ENCODE results near the gene OR9Q1.
A peak's percentile ranks its signal among the peaks of the same experiment; 100 is the strongest.

Gene OR9Q1

DNA sequence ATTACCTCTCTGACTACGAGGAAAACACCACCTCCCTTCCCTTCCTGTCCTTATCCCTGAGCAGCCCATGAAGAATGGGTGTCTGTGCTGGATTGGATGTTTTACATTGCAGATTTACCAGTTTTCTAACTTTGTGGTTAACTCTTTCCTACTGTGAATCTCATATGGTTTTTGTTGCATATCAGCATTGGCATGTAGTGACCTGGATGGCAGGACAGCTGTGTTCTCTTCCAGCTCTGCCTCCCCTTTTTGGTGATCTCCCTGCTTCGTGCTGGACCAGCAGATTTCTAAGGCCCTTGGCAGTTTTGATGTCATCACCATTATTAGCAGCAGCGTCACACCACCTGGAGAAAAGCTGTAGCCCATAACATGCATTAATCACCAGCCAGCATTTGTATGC, 33.8 kb downstream of the OR9Q1 start:
- DNase-seq (ENCODE audit: low read depth) = no peak
- TF ChIP-seq CTCF (IDR thresholded peaks at IDR 0.05; ENCODE audit: insufficient read depth, low read depth, low read length, missing control alignments) = no peak

DNA sequence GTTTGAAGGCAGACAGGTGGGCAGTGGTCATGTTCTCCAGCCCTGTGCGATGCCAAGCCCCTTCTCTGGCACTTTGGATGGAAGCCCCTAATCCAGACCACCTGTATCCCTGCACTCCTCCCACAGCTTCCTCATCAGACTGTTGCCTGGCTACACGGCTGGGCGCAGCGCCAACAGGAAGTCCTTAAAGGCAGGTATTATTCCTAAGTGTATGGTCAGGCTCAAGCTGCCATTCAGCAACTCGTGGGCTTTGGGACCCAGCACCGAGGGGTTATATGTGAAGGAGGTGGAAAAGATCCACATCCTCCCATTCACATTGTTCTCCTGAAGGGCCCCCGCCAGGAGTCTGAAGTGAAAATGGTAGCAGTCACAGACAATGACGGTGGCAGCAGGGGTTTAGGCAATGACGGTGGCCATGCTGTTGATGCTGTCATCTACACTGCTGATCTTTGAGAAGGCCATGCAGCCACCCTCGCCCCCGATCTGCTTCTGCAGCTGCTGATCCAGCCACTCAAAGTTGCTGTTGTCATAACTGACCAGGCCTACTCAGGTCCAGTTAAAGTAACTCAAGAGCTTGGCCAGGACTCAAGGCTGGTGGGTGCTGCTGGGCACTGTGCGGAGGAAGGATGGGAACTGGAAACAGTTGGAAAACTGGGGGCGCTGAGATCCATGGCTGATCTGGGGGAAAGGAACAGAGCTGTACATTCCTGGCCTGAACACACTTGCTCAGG, 34.8 kb downstream of the OR9Q1 start:
- H3K4me3 ChIP-seq (ENCODE audit: low read length) = no peak overlapping the region
- TF ChIP-seq CTCF (IDR thresholded peaks at IDR 0.05; ENCODE audit: insufficient read depth, low read depth, low read length, missing control alignments) = no peak
- peak; percentile 52 for DNase-seq (ENCODE audit: low read depth)

More for the DNA sequence above, 33.8 kb downstream of the OR9Q1 start:
- no peak overlapping the region for H3K4me3 ChIP-seq (ENCODE audit: low read length)

DNA sequence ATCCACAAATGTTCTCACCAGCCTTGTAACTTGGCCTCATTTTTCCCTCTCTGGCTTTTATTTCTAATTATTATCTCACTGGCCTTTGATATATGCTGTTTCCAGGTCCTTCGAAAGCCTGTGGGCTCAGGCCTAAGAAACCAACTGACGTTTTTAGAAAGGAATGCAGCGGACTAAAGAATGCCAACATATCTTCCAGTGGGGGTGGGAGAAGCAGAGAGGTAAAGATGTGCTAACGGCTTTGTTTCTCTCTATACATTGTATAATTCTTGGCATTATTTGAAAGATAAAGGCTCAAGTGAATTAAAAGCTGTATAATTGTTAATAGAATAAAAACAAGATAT, 35.3 kb downstream of the OR9Q1 start:
- no peak overlapping the region for H3K4me3 ChIP-seq (ENCODE audit: low read length)
- no peak for TF ChIP-seq CTCF (IDR thresholded peaks at IDR 0.05; ENCODE audit: insufficient read depth, low read depth, low read length, missing control alignments)
- peak; percentile 85 for DNase-seq (ENCODE audit: low read depth)

DNA sequence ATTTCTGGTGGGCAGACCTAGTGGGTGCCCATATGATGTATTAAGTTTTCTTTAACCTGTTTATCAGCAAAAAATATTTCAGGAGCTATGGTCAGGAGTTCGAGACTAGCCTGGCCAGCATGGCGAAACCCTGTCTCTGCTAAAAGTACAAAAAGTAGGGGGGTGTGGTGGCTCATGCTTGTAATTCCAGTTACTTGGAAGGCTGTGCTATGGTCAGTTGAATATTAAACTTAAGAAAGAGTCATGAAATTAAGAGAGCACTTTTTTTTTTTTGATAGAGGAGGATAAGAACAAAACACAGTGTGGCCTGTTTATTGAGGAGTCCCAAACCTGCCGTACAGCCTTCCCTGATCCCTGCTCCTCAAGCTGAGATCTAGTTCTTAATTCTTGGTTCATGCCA, 36.9 kb downstream of the OR9Q1 start:
- no peak for TF ChIP-seq CTCF (IDR thresholded peaks at IDR 0.05; ENCODE audit: insufficient read depth, low read depth, low read length, missing control alignments)
- H3K4me3 ChIP-seq (ENCODE audit: low read length) = no peak overlapping the region
- DNase-seq (ENCODE audit: low read depth) = no peak

GRCh38 chr11:58060939-58061672, 37.4 kb downstream of the OR9Q1 start:
- peak; percentile 30 for TF ChIP-seq CTCF (IDR thresholded peaks at IDR 0.05; ENCODE audit: insufficient read depth, low read depth, low read length, missing control alignments)
- peak; percentile 39 for DNase-seq (ENCODE audit: low read depth)
- H3K4me3 ChIP-seq (ENCODE audit: low read length) = no peak overlapping the region

GRCh38 chr11:58061813-58062212, 38.1 kb downstream of the OR9Q1 start:
- no peak for TF ChIP-seq CTCF (IDR thresholded peaks at IDR 0.05; ENCODE audit: insufficient read depth, low read depth, low read length, missing control alignments)
- no peak overlapping the region for H3K4me3 ChIP-seq (ENCODE audit: low read length)
- peak; percentile 97 for DNase-seq (ENCODE audit: low read depth)

Measured in epithelial cell of esophagus (primary cell).